Measurements from ENCODE around the gene ROBO1.

The ROBO1 gene

DNA sequence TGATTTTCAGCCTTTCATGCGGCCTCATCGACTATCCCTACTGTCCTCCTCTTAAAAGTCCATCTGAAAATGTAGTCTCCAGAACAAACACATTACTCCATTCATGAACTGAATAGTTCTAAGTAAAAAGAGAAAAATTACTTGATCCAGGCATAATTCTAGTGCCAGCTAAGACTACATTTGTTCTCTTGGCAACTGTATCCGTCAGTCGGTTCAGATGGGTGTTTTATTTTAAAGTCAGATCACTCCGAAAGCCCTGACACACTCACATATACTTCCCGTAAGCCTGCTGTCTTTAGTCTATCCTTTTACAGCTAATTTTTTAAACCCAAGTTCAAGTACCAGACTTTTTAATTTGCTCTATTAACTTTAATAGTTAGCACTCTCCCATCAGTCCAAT is 1102.7 kb downstream of the ROBO1 start:
- Histone ChIP-seq H3K9ac (ENCODE audit: low read depth, low read length) (no peak overlapping the region), H3K36me3 (ENCODE audit: insufficient read depth, low read length) (peaks cover 45% of the 10 kb centered on the region), H3K9me3 (ENCODE audit: insufficient read depth, low read depth, low read length) (no peaks in the 10 kb centered on the region), H3K27me3 (ENCODE audit: insufficient read depth, low read length) (no peaks in the 10 kb centered on the region), H3K27ac (ENCODE audit: low read depth, low read length) (no peak overlapping the region), H3K4me1 (ENCODE audit: insufficient read depth, low read length) (no peaks in the 10 kb centered on the region), H3K4me3 (ENCODE audit: low read length) (no peak overlapping the region)
- 99% methylated on average over 6 of the region's 6 CpGs for whole genome bisulfite sequencing

DNA sequence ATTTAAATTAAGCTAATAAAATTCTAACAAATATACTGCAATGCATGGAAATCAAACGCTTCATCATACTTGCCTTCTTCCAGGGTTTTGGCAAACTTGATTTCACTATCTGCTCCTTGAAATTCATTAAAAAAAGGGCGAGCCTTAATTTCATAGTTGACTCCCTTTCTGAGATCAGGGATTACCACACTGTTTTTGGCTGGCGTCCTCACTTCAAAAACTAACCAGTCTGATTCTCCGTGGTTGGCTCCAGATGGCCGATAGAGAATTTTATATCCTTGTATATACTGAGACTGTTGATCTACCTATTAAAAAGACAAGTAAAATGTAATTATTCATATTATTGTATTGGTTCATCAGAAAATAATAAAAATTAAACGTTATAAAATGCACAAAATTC is 1106.8 kb downstream of the ROBO1 start:
- Histone ChIP-seq H3K27ac (ENCODE audit: low read depth, low read length) (no peak overlapping the region), H3K9ac (ENCODE audit: low read depth, low read length) (no peak overlapping the region), H3K27me3 (ENCODE audit: insufficient read depth, low read length) (no peaks in the 10 kb centered on the region), H3K4me3 (ENCODE audit: low read length) (no peak overlapping the region), H3K4me1 (ENCODE audit: insufficient read depth, low read length) (no peaks in the 10 kb centered on the region), H3K36me3 (ENCODE audit: insufficient read depth, low read length) (peaks cover 38% of the 10 kb centered on the region), H3K9me3 (ENCODE audit: insufficient read depth, low read depth, low read length) (no peaks in the 10 kb centered on the region)
- WGBS: 97% methylated on average over 4 of the region's 6 CpGs

DNA sequence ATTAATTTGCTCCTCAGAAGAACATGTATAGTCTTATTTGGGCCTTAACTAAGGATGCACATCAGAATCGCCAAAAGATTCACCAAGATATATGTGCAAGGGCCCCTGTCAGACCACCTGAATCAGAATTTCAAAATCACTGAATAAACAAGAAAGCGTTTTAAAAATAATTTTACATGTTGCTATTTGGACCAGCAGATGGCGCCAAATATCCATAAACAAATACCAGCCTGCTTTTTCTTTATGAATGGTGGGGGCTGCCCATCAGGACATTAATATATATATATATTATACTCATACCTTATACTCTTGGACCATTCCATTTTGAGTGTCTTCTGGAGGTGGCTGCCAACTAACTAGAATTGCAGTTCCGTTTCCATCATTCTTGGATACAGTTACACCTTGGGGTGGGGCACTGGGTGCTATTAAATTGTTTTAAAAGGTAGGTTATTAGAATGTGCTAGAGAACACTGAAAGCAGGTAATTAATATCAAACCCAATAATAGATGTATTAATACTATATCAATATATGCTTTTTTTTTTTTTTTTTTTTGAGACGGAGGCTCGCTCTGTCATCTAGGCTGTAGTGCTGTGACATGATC is 1108.3 kb downstream of the ROBO1 start:
- Histone ChIP-seq H3K27me3 (ENCODE audit: insufficient read depth, low read length) (no peaks in the 10 kb centered on the region), H3K9ac (ENCODE audit: low read depth, low read length) (no peak overlapping the region), H3K4me1 (ENCODE audit: insufficient read depth, low read length) (no peaks in the 10 kb centered on the region), H3K4me3 (ENCODE audit: low read length) (no peak overlapping the region), H3K9me3 (ENCODE audit: insufficient read depth, low read depth, low read length) (no peaks in the 10 kb centered on the region), H3K27ac (ENCODE audit: low read depth, low read length) (no peak overlapping the region), H3K36me3 (ENCODE audit: insufficient read depth, low read length) (peaks cover 41% of the 10 kb centered on the region)
- 67% methylated on average over 6 of the region's 6 CpGs for WGBS

DNA sequence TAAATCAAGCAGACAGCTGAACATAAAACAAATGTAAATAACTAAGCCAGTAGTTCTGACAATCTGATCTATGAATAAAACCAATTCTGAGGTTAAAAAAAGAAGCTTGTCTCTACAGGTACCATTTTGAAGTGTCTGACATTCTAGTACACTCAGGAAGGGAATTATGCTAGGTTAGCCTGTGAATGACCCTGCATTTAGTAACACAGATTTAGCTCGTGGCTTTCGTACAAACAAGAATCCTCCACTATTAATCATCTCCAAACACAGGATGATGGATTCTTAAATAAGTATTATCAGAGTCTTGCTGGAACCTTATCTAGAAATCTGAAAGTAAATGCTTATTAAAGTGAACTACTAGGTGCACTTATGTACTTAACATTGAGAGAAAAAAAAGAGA is 1120.1 kb downstream of the ROBO1 start:
- Histone ChIP-seq H3K9ac (ENCODE audit: low read depth, low read length) (no peak overlapping the region), H3K9me3 (ENCODE audit: insufficient read depth, low read depth, low read length) (no peaks in the 10 kb centered on the region), H3K4me3 (ENCODE audit: low read length) (no peak overlapping the region), H3K27me3 (ENCODE audit: insufficient read depth, low read length) (no peaks in the 10 kb centered on the region), H3K4me1 (ENCODE audit: insufficient read depth, low read length) (peaks cover 32% of the 10 kb centered on the region), H3K36me3 (ENCODE audit: insufficient read depth, low read length) (peaks cover 4% of the 10 kb centered on the region; the same call in 1 of the 2 replicates), H3K27ac (ENCODE audit: low read depth, low read length) (no peak overlapping the region)
- no CpG with 5 or more reads among the region's 2 CpGs for WGBS

DNA sequence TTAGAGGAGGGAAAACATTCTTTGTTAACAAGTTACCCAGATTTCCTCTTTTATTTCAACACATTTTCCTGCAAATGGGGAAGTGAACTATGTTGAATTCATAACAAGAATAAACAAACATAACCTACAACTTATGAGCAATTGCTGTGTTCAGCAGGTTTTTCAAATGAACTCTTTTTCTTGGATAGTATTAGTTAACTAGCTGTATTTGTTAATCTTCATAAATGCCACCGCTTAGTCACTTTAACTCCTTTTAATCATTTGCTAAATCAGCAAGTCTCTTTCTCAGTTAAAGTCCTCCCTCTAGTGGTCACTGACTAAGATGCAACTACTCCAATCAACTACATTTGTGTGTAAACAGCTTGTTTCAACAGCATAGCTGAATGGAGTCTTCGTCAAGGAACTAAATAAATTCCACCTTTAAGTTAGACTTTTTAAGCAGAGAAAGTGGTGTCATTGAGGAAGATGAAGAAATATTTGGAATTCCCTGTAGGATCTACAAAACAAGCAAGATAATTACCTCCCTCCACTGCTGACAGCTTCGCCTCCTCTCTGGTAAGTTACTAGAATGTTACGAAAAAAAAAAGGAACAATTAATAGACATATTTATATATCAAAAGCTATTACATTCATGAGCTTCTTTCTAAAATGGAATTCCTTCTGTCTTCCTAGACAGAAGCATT is 1122.0 kb downstream of the ROBO1 start:
- H3K4me3 ChIP-seq (ENCODE audit: low read length): no peak overlapping the region
- no peaks in the 10 kb centered on the region for H3K9me3 ChIP-seq (ENCODE audit: insufficient read depth, low read depth, low read length)
- peaks cover 2% of the 10 kb centered on the region; the same call in 1 of the 2 replicates for H3K36me3 ChIP-seq (ENCODE audit: insufficient read depth, low read length)
- no peak overlapping the region for H3K9ac ChIP-seq (ENCODE audit: low read depth, low read length)
- no peak overlapping the region for H3K27ac ChIP-seq (ENCODE audit: low read depth, low read length)
- H3K27me3 ChIP-seq (ENCODE audit: insufficient read depth, low read length): no peaks in the 10 kb centered on the region
- peaks cover 32% of the 10 kb centered on the region for H3K4me1 ChIP-seq (ENCODE audit: insufficient read depth, low read length)
- 36% methylated on average over 1 of the region's 4 CpGs for WGBS

DNA sequence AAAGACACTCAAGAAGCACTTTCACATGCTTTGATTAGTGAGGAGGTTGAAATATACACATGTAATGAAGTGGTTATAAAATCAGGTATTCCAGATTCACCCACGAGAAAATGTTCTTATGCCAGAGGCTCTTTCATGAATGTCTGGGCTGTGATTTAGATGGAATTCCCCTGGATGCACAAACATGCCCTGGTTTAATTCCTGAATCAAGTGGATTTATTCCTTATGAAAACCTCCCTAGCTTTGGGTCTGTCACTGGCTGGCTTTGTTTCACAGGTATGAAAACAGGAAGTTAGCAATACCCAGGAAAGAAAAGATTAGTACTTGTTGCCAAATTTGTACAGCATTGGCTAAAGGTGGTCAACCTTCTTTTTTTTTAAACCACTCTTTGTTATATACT is 1123.0 kb downstream of the ROBO1 start:
- Histone ChIP-seq H3K4me3 (ENCODE audit: low read length) (no peak overlapping the region), H3K9ac (ENCODE audit: low read depth, low read length) (no peak overlapping the region), H3K27me3 (ENCODE audit: insufficient read depth, low read length) (no peaks in the 10 kb centered on the region), H3K27ac (ENCODE audit: low read depth, low read length) (no peak overlapping the region; the same call in 1 of the 2 replicates), H3K4me1 (ENCODE audit: insufficient read depth, low read length) (peaks cover 32% of the 10 kb centered on the region), H3K36me3 (ENCODE audit: insufficient read depth, low read length) (no peaks in the 10 kb centered on the region), H3K9me3 (ENCODE audit: insufficient read depth, low read depth, low read length) (no peaks in the 10 kb centered on the region)
- WGBS: 96% methylated on average over 1 of the region's 1 CpG

DNA sequence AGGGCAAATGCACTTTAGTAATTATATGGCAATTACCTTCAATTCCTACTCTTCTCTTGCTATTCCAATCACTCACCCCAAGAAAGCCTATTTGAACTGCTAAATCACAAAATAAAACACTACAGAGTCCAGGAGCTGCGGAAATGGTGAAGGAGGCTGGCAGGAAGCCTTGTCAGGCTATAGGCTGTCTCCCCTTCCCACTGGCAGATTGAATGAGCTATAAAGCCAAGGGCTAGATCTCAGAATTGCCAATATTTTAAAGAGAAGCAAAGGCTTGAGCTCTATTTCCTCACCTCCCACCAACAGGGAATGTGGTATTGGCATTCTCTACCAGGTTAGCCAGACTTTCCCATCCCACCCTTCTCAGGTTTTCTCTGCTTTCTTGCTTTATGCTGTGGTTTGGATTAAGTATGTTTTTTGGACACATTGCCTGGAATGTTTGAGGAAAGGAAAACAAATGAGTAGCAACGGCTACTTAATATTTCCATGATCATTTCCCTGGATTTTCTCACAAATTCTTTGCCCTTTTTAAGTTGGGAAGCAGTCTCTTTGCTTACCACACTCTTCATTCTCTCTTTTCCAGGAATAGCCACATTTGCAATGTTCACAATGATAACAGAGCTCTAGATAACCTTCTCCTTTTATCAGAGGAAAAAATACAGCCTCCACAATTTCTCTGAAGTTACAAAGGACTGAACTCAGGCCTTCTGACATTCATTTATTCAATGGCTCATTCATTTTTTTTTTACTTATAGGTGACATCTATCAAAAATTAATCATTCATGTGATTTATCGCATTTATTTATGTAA is 1125.4 kb downstream of the ROBO1 start:
- Histone ChIP-seq H3K36me3 (ENCODE audit: insufficient read depth, low read length) (peaks cover 10% of the 10 kb centered on the region; the same call in 1 of the 2 replicates), H3K4me1 (ENCODE audit: insufficient read depth, low read length) (peaks cover 23% of the 10 kb centered on the region), H3K9ac (ENCODE audit: low read depth, low read length) (no peak overlapping the region), H3K9me3 (ENCODE audit: insufficient read depth, low read depth, low read length) (no peaks in the 10 kb centered on the region), H3K4me3 (ENCODE audit: low read length) (no peak overlapping the region), H3K27ac (ENCODE audit: low read depth, low read length) (no peak overlapping the region), H3K27me3 (ENCODE audit: insufficient read depth, low read length) (no peaks in the 10 kb centered on the region)
- WGBS: 95% methylated on average over 2 of the region's 3 CpGs

DNA sequence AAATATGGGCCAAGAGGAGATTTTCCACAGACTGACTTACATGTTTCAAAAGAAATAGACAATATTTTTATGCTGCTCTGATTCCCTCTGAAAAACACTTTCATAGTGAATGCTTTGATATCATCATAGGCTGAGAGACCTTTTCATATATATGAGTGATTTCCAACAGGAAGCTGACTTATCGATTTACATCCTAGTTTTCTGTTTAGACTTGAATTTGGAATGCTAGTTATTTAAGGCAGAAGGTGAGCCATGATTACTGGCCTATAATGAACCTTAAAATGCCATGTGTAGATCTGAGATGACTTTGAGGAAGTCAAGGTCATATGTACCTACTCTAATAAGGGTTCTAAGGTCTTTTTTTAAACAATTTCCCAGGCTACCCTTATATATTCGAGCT is 1126.1 kb downstream of the ROBO1 start:
- Histone ChIP-seq H3K36me3 (ENCODE audit: insufficient read depth, low read length) (peaks cover 14% of the 10 kb centered on the region; the same call in 1 of the 2 replicates), H3K9ac (ENCODE audit: low read depth, low read length) (no peak overlapping the region), H3K27me3 (ENCODE audit: insufficient read depth, low read length) (no peaks in the 10 kb centered on the region), H3K4me3 (ENCODE audit: low read length) (no peak overlapping the region), H3K9me3 (ENCODE audit: insufficient read depth, low read depth, low read length) (no peaks in the 10 kb centered on the region), H3K27ac (ENCODE audit: low read depth, low read length) (no peak overlapping the region), H3K4me1 (ENCODE audit: insufficient read depth, low read length) (peaks cover 23% of the 10 kb centered on the region)
- 100% methylated on average over 1 of the region's 2 CpGs for WGBS

DNA sequence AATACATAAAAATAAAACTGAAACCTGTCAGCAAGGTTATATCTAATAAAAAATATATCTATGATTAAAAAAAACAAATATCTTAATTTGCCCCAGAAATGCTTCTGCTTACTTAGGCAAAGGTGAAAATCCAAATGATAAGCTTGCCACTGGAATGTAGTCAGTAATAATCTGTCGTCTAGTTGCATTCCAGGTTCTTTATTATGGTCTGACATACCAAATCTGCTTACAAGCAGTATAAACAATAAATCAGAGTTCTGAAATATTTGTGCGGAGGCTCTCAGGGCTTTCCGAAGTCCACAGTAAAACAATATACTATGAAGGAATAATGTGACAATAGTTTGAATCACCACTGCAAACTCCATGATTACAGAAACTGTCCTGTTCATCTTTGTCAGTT is 1133.5 kb downstream of the ROBO1 start:
- Histone ChIP-seq H3K9me3 (ENCODE audit: insufficient read depth, low read depth, low read length) (no peaks in the 10 kb centered on the region), H3K9ac (ENCODE audit: low read depth, low read length) (no peak overlapping the region), H3K27me3 (ENCODE audit: insufficient read depth, low read length) (no peaks in the 10 kb centered on the region), H3K27ac (ENCODE audit: low read depth, low read length) (no peak overlapping the region), H3K4me3 (ENCODE audit: low read length) (no peak overlapping the region), H3K36me3 (ENCODE audit: insufficient read depth, low read length) (peaks cover 47% of the 10 kb centered on the region), H3K4me1 (ENCODE audit: insufficient read depth, low read length) (no peaks in the 10 kb centered on the region)
- 89% methylated on average over 1 of the region's 3 CpGs for WGBS

DNA sequence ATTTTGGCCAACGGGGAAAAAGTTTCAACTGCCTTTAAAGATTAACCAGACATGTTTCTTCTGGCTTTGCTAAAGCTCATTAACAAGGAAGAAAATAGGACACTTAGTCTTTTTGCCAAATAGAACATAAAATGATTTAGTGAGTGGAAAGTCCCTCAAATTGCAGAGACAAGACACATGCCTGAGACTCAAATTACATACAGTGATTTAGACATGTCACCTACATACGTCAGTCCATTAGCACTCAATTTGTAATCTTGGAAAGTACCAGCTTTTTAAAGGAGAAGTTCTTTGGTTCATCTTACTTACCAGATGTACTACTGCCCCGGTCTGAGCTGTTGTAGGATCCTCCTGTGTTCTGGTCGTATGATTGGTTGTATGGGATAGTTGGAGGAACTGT is 1134.2 kb downstream of the ROBO1 start:
- Histone ChIP-seq H3K36me3 (ENCODE audit: insufficient read depth, low read length) (peaks cover 51% of the 10 kb centered on the region), H3K9ac (ENCODE audit: low read depth, low read length) (no peak overlapping the region), H3K4me1 (ENCODE audit: insufficient read depth, low read length) (no peaks in the 10 kb centered on the region), H3K9me3 (ENCODE audit: insufficient read depth, low read depth, low read length) (no peaks in the 10 kb centered on the region), H3K27ac (ENCODE audit: low read depth, low read length) (no peak overlapping the region), H3K27me3 (ENCODE audit: insufficient read depth, low read length) (no peaks in the 10 kb centered on the region), H3K4me3 (ENCODE audit: low read length) (no peak overlapping the region)
- WGBS: 97% methylated on average over 3 of the region's 4 CpGs

DNA sequence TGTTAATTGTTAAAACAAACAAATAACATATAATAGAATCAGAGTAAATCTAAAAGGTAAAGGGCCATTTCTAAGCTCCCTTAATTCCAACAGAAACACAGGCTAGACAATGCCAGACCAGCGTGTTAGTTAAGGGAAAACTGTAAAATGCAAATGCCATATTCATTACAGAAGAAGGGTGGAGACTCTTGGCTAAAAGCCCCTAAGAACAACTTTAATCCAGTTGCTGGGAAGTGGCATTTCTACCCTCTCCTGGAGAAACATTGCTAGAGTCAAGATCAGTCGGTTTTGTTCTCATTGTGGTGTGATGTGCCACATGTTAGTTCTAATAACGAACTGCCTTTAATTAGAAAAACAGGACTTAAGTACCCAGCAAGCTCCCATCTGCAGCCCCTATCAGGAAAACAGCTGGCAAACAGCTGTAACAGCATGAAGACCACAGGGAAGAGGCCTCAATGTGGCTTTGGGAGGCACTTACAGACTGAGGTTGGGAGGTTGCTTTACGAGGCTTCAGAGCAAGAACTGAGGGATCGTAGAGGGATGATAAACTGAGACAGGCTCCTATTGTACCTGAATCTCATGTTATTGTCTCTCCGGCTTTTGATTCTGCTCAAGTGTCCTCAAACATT is 1134.8 kb downstream of the ROBO1 start:
- no peaks in the 10 kb centered on the region for H3K4me1 ChIP-seq (ENCODE audit: insufficient read depth, low read length)
- no peak overlapping the region for H3K9ac ChIP-seq (ENCODE audit: low read depth, low read length)
- H3K9me3 ChIP-seq (ENCODE audit: insufficient read depth, low read depth, low read length): no peaks in the 10 kb centered on the region
- peaks cover 52% of the 10 kb centered on the region for H3K36me3 ChIP-seq (ENCODE audit: insufficient read depth, low read length)
- H3K4me3 ChIP-seq (ENCODE audit: low read length): no peak overlapping the region
- 93% methylated on average over 6 of the region's 6 CpGs for WGBS
- H3K27me3 ChIP-seq (ENCODE audit: insufficient read depth, low read length): no peaks in the 10 kb centered on the region
- H3K27ac ChIP-seq (ENCODE audit: low read depth, low read length): no peak overlapping the region

Measured in HUES64 (cell line).